HG02840 (cell line): ENCODE results near the gene MYO16.
A peak's percentile ranks its signal among the peaks of the same experiment; 100 is the strongest.
"Not testable (repeated sequence)": the region's sequence is repeated elsewhere in the genome, so short reads cannot be mapped to it uniquely, and the experiment has no call there.

Source experiments
- ATAC-seq: cut with Tn5 transposase; IDR thresholded peaks from one replicate; pipeline ENCODE4 v1.9.1; 2021; ENCODE audit warnings: mild to moderate bottlenecking, moderate library complexity, moderate number of reproducible peaks; ENCODE audit not compliant: unreplicated experiment, low FRiP score

MYO16 gene

GRCh38 chr13:108858676-108859075 lies 229.3 kb downstream of the MYO16 start:
- no peak for ATAC-seq

DNA sequence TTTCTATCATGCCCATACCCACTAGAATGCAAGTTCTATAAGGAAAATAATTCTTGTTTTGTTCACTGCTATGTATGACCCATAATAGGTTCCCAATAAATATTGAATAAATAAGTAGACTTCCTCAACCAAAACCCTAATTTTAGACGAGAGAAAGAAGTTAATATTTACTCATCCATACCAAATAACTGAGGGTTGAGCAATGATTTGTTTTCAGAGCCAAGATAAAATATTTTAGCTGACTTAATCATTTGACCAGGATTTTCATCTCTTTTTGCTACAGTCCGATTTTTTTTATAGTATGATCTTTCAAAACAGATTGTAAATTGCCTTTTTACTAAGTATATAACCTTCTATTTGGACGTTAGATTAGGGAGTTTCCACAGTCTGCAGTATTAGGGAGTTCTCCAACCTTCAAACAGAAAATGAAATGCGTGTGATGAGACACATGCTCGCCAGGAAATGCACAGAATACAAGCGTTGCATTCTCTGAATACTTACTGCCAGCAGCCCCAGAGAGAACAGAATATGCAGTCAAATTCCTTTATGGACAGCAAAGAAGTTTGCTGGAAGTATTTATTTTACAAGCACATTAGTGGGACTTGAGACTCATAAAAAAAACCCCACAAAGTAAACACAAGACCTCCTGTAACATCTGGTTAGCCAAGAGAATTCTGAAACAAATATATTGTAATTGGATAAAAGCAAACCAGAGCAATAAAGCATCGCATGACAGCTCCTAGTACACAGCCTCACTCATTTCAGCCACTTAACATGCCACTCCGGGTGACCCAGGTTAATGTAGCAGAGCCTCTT lies 230.0 kb downstream of the MYO16 start:
- no peak for ATAC-seq

- ATAC-seq, result no peak
These were observed 231.0 kb downstream of the MYO16 start for GRCh38 chr13:108860418-108860817.

DNA sequence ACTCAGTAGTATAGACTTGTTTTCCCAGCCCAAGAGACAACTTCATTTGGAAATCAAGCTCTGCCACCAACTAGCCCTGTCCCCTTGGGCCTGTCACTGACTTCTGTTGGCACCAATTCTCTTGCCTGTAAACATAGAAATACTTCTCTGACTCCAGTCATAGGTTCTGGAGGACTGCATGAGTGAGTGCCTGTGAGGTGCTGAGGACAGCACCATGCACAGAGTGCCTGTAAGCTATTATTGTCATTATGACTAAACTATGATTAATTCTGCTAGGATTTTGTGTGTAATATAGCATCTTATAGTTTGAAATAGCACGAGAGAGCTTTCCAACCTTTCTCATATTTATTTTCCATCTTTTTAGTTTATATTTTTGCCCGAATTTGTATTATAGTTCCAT lies 247.9 kb downstream of the MYO16 start:
- ATAC-seq, result no peak

DNA sequence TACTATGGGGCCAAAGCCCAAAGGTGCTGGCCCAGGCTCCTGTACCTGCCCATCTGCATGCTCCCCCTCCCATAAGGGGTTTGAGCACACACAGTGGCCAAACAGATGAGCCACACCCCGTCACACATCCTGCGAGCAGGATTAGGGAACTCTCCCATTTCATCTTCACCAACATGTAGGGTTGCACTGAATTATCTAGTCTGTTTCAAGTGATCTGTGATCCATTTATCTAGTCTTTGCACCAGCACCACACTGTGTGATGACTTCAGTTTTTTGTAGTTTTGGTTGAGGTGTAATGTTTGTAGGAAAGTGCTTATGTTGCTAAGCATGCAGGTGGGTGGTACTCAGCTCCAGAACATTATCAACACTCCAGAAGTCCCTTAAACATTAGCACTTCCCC lies 249.3 kb downstream of the MYO16 start:
- no peak for ATAC-seq

GRCh38 chr13:108889324-108889984 lies 260.0 kb downstream of the MYO16 start:
- ATAC-seq, result no peak

DNA sequence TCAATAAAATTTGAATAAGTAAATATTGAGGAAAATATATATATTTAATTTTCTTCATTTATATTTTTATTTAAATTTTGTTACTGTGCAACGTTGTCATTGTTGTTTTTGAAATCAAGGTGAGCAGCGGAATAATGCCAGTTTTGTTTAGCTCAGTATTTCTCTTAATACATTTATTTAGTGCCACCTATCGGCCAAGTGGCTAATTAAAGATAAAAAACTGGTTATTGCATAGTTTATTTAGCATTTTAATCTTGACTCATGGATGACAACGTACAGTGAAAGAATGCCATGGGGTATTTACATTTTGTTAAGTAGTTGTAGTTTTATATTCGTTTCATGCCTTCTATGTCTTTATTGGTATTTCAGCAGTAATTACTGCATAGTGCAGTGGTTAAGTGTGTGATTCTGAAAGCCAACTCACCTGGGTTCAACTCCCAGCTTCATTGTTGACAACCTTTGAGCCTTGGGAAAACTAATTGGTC lies 265.9 kb downstream of the MYO16 start:
- no peak for ATAC-seq

DNA sequence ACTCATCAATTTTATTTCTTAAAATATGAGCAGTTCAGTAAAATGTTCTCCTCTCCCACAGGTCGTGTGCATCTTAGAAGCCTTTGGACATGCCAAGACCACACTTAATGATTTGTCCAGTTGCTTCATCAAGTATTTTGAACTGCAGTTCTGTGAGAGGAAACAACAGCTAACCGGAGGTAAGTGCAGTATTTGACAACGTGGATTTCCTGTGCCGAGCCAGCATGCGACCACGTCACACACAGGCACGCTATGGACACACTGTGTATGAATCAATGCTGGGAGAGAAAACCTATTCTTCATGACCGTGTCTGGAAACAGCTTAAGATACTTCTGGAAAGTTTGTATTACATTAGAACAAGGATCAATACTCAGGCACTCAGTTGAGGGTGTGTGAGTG lies 268.5 kb downstream of the MYO16 start:
- ATAC-seq, result no peak

- no peak for ATAC-seq
These were observed 273.2 kb downstream of the MYO16 start for GRCh38 chr13:108902405-108903155.

DNA sequence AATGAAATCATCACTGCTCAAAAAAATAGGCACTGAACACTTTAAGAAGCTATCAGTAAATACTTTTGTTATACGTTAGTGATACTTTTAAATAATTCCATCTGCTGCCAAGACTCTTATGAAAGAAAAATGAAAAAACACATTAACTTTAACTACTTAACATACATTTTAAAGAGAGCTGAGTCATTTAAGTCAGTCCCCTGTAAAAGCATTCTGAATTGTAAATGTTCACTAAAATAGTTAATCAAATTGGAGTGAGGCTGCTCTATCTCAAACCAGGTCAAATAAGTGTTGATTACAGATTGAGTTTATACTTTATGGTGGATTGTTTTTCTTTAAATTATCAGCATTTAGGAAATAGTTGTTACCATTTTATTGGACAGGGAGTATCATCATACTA lies 274.2 kb downstream of the MYO16 start:
- no peak for ATAC-seq

- no peak for ATAC-seq
These were observed 282.4 kb downstream of the MYO16 start for GRCh38 chr13:108911807-108912206.

DNA sequence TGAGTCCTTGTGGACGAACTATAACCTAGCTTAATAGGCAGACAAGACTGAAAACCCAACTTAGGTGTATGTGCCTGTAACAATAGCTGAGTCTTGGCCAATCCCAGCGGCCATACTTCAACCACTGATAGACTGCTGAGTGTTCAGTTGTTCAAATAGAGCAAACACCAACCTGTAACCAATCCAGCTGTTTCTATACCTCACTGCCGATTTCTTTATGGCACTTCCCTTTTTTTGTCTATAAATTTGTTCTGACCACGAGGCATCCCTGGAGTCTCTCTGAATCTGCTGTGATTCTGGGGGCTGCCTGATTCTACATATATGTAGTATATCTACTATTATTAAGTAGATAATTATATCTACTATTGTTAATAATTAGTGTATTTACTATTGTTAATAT lies 284.3 kb downstream of the MYO16 start:
- ATAC-seq, result not testable (repeated sequence)

DNA sequence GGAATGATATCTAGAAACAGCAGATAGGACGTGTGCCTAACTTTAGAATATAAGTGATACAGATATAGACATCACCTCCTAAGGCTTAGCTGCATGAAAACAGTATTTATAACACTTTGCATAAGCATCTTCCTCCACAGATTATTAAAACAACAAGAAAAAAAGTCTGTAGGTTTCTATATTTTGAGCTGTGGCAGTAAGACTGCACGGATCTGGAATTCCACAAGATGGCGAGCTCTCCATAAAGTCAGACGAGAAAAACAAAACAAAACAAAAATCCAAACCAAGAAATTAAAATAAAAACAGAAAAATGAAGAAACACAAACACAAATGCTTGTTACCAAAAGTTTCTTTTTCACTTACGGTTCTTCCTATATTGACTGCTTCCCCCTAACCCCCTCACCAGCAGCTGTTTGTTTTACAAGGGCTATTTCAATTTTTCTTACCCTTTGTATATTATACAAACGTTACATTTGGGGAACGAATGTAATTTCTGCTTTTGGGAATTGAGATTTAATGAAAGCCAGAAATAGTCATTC lies 285.8 kb downstream of the MYO16 start:
- peak; percentile 27 for ATAC-seq

DNA sequence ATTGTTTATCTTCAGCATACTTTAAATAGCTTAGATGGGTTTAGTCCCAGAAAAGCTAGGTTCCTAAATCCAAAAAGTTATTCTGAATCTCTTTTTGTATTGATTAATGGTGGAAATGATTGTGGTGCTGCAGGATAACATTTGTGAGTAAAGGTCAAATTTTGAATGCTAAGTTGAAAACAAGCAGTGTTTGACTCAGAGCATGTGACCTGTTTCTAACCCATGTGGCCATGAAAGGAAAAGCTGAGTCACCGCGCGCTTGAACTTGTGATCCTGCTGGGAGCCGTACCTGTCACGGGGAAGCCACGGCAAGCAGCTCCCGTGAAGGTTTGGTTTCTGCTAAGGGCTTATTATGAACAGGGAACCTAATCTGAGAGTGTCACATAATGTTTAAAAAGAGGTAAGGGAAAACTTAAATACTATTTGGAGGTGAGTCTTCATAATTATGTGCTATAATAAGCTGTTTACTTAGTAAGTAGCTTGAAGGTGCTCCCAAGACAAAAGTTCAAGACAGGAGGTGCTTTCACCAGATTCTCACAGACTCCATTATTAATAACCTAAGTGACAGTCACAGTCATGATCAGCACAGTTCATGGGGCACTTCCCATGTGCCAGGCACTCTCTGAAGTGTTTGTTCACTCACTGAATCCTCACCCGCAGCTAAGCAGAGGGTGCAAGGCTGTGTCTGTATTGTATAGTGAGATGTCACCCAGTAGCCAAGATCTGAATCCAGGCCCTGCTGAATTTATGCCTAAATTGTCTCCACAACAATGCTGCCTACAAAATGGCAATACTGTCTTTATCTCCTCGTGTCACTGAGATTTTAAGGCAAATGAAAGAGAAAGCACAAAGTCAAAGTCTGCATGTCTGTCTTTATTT lies 286.5 kb downstream of the MYO16 start:
- peak; percentile 97 for ATAC-seq

DNA sequence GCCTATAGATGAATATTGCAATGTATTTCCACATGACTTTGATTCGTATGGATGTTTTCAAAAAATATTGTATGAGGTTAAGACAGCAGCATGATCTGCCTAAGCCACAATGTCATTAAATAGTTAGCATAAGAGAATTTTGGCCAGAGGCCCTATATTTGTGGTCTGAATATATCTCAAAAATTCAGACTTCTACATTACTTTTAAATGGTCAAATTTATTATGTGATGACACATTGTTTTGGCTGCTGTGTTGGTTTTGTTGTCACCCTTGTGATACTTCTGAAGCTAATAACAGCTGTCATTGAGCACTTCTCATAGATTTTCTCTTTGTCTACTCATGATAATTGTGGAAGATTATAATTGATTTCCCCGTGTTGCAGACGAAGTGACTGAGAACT lies 288.2 kb downstream of the MYO16 start:
- ATAC-seq, result no peak

- no peak for ATAC-seq
These were observed 289.9 kb downstream of the MYO16 start for GRCh38 chr13:108919036-108919907.

GRCh38 chr13:108920137-108920536 lies 290.7 kb downstream of the MYO16 start:
- no peak for ATAC-seq

- no peak for ATAC-seq
These were observed 291.8 kb downstream of the MYO16 start for GRCh38 chr13:108921238-108921637.

DNA sequence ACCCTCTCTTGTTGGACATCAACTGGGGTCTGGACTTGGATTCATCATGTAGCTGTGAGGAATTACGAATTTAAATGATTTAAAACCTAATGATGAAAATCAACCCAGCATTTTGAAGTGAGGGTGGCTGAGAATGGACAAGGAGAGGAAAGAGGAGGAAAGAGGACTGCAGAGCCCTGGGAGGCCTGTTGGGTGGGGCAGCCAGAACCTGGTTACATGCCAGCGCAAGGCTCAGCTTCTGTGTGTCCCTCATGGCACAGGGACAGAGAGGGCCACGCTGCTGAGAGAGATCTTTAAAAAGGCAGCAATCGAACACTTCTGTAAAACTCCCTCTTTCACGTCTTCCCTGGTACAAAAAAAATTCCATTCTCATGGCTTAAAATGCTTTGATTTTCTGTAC lies 292.7 kb downstream of the MYO16 start:
- no peak for ATAC-seq
